GM21390 (cell line): ENCODE results near the gene CAMTA1.
"Not testable (repeated sequence)": the region's sequence is repeated elsewhere in the genome, so short reads cannot be mapped to it uniquely, and the experiment has no call there.

Experiments used
- ATAC-seq: cut with Tn5 transposase; IDR thresholded peaks from one replicate; pipeline ENCODE4 v1.9.1; 2021; ENCODE audit not compliant: unreplicated experiment

The CAMTA1 gene

DNA sequence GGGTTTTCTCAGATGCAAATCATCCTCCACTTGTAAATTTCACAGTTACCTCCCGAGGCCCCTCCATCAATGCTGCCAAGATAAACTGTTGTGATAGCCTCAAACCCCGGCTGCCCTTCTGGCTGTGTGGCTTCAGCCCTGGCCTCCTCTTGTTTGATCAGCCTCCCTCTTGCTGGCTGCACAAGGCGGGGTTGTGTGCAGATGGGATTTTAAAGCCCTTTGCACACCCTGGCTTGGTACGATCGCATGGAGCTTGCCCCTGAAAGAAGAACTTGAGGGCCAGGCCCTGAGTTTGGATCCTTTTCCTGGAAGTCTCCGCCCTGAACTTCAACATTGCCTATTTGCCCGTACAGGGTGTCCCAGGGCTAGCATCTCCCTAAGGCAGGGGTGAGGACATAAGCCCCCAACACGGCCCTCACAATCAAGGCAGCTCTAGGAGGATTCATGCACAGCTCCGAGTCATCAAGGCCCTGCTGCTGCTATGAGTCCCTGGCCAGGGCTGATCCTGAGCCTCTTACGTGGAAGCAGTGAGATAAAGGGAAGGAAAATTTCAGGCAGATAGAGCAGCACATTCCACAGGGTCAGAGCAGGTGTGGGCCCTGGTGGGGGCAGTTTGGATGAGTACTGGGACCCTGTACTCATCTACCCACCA lies 804.6 kb downstream of the CAMTA1 start:
- no peak for ATAC-seq

DNA sequence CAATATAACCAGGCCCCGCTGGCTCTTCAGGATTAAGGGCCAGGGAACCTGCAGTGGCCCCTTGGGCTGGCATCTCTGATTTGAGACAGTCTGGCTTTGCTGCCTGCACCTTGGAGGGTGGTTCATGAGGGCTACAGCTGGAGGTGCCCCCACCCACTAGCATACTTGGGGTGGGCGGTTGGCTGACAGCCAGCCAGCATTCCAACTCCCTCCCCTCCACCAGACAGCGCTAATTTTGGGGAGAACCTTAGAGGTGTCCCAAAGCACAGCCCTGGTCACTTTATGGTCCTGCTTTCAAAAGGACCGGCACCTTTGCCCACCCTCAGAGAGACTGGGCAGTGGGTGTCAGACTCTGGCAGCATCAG lies 805.2 kb downstream of the CAMTA1 start:
- no peak for ATAC-seq

DNA sequence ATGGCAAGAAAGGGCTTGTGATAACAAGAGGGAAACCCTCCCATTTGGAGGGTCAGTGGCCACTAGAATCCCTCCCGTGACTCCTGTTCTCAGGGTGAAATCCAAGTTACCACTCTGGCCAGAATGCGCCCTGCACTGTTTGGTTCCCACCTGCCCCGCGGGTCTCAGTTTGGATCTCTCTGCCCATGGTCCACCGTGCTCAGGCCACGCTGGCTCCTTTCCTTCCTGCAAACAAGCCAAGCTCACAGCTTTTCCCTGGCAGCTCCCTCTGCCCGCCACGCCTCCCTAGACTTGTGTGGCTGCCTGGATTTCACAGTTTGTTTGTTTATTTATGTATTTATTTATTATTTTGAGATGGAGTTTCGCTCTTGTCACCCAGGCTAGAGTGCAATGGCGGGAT lies 806.3 kb downstream of the CAMTA1 start:
- ATAC-seq = no peak

DNA sequence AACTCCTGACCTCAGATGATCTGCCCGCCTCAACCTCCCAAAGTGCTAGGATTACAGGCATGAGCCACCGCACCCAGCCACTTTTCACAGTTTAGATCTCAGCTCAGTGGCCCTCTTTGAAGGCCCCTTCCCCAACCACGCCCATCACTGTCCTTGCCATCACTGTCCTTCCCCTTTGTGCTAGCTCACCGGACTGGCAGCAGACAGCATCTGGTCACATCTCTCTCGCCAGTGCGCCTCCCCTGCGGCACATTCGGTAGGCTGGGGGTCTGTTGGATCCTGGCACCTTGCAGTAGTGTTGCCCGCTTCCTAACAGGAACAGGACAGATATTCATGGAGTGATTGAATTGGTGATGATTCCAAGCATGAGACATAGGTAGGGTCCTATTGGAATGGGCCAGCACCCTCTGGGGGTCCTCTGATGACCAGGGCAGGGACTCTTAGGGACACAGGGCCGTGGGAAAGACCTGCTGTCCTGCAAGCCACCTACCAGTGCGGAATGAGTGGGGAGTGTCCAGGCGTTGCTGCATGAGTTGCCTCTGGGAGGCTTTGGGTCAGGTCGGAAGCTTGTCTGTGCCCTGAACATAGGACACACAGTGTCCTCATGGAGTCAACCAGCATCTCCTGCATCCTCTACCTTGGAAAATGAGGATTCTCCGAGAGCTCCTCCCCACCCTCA lies 807.0 kb downstream of the CAMTA1 start:
- no peak for ATAC-seq

DNA sequence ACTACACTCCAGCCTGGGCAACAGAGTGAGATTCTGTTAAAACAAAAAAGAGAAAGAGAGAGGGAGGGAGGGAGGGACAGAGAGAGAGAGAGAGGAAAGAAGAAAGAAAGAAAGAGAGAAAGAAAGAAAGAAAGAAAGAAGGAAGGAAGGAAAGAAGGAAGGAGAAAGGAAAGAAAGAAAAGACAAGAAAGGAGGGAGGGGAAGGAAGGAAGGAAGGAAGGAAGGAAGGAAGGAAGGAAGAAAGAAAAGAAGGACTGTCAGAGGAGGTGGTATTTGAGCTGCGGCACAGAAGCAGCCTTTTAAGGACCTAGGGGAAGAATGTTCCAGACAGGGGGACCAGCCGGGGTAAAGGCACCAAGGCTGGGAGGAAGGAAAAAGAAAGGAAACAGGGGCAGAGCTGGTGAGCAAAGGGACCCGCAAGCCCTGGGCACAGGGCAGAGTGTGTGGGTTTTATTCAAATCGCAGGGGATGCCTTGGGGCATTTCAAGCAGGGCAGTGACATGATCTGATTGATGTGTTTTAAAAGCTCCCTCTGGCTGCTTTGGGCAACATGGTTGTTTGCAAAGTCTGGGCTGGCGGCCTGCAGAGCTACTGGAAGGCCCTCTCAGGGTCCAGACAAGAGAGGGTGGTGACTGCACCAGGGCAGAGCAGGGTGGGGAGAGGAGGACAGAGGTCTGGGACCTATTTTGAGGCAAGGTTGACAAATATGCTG lies 808.9 kb downstream of the CAMTA1 start:
- no peak for ATAC-seq

DNA sequence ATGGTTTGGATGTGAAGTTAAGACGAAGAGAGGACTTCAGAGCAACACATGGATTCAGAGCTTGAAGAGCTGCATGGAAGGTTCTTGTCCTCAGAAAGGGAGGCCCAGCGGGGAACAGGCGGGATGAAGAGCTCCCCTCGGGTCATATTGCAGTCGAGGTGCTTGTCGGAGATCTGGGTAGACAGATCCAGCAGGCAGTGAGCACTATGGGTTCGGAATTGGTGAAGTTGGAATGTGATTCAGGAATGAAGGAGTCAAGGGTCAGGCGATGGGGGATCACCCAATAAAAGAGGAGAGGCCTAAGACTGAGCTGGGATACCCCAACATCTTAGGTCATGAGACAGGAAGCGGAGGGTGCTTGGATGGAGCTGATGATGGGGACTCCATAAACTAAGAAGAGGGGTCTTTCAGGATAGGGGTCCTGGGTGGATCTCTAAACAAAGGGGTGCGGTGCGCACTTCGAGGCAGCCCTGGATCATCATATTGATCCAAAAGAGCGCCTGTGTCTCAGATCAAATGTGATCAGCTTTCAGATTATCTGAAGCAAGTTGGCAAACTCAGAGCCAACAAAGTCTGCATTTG lies 809.6 kb downstream of the CAMTA1 start:
- no peak for ATAC-seq

DNA sequence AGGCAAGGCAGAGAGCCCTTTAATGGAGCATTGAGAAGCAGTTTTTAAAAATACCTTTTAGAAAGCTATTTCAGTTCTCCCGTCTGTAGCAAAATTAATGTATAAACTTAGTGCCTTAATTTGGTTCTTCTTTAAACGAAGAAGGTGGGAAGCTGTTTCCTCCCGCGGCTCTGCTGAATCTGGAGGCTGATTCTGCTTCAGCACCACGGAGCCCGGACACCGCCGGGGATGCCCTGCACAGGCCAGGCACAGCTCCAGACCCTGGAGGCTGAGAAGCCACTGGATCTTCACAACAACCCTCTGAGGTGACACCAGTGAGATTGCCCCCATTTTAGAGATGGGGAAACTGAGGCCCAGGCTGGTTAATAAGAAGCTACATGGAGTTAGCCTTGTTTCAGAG lies 810.1 kb downstream of the CAMTA1 start:
- ATAC-seq = no peak

DNA sequence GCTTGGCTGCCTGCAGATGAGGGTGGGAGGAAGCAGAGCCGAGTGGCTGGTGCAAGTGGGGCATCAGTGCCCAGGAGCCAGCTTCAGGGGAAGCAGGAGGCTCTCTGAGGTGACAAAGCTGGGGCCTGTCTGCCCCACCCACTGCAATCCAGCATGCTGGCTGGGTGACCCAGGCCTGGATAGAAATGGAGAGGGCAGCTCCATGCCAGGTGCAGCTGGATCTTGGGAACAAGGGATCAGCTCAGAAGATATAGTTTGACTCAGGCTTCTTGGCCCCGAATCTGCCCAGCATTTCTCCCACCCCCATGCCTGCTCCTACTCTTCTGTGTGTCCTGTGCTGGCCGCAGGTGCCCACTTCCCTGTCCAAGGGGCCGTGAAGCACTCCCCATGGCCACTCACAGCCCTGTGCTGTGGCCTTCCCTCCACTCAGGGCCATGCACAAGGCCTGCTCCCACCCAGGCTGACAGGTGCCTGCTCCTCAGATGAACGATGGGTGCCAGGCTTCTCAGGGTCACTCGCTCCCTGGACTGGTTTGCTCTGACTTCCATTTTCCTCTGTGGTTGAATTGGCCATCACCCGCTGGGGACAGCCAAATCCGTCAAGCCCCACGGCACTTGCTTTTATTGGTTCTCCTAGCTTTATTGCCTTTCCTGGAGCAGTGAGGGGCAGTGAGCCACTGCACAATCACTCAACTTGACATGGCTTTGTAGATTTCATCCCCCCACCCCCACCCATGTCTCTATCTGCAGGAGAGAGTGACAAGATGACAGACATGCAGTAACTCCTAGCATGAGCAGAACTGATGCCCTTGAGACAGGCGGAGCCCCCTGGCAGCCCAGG lies 811.1 kb downstream of the CAMTA1 start:
- no peak for ATAC-seq

DNA sequence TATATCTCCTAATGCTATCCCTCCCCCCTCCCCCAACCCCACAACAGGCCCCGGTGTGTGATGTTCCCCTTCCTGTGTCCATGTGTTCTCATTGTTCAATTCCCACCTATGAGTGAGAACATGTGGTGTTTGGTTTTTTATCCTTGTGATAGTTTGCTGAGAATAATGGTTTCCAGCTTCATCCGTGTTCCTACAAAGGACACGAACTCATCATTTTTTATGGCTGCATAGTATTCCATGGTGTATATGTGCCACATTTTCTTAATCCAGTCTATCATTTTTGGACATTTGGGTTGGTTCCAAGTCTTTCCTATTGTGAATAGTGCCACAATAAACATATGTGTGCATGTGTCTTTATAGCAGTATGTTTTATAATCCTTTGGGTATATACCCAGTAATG lies 812.8 kb downstream of the CAMTA1 start:
- ATAC-seq = not testable (repeated sequence)

DNA sequence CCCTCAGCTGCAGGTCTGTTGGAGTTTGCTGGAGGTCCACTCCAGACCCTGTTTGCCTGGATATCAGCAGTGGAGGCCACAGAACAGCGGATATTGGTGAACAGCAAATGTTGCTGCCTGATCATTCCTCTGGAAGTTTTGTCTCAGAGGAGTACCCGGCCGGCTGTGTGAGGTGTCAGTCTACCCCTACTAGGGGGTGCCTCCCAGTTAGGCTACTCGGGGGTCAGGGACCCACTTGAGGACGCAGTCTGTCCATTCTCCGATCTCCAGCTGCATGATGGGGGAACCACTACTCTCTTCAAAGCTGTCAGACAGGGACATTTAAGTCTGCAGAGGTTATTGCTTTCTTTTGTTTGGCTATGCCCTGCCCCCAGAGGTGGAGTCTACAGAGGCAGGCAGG lies 819.7 kb downstream of the CAMTA1 start:
- not testable (repeated sequence) for ATAC-seq

DNA sequence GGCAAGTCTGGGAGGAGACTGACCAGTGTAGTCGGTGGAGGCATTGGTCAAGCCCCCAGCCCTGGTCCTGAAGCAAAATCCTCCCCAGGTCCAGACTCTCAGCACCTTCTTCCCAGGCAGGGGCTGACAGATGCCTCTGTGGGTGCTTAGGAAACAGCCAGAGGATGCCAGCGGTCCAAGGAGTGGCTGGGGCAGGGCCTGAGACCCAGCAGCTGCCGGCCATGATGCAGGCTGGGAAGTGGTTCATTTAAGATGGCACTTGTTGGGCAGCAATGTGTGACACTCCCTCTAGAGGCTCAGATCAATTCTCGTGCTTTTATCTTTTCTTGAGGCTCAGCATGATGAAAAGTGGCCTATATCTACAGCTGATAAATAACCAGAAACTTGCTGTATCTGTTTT lies 820.8 kb downstream of the CAMTA1 start:
- no peak for ATAC-seq

DNA sequence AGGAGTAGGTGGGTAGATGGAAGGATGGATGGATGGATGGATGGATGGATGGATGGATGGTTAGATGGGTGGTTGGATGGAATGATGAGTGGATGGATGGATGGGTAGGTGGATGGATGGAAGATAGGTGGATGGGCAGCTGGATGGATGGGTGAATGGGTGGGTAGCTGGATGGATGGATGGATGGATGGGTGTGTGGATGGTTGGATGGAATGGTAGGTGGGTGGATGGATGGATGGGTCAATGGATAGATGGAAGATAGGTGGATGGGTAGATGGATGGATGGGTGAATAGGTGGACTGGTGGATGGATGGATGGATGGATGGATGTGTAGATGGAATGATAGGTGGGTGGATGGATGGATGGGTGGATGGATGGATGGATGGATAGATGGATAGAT lies 821.8 kb downstream of the CAMTA1 start:
- no peak for ATAC-seq

DNA sequence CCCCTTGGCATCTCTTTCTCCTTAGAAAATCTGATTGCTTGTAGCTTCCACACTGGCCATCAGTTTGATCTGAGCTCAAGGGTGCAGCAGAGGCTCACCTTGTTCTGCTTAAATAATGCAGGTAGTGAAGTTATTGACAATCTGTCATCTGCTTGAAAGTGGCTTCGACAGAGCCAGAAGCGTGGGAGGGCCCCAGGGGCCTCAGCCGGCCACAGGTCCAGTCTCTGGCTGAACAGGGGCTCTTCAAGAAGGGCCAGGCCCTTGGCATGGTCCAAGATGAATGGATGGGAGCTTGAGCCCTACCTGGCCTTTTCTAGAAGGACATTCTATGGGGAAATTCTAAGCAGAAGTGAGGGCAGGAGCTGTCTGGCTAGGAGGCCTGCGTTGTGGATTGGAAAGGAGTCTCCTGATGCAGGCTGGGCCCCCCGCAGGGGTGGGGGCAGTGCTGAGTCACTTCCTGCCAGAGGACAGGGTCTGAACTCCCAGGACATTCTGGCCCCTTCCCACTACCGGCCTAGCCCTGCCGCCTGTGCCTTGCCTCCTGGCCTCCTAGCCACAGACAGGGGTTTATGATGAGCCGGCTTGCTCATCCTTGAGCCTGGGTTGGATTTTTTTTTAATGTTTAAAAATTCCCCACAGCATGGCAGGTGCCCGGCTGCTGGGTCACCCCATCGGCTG lies 823.5 kb downstream of the CAMTA1 start:
- ATAC-seq = no peak

DNA sequence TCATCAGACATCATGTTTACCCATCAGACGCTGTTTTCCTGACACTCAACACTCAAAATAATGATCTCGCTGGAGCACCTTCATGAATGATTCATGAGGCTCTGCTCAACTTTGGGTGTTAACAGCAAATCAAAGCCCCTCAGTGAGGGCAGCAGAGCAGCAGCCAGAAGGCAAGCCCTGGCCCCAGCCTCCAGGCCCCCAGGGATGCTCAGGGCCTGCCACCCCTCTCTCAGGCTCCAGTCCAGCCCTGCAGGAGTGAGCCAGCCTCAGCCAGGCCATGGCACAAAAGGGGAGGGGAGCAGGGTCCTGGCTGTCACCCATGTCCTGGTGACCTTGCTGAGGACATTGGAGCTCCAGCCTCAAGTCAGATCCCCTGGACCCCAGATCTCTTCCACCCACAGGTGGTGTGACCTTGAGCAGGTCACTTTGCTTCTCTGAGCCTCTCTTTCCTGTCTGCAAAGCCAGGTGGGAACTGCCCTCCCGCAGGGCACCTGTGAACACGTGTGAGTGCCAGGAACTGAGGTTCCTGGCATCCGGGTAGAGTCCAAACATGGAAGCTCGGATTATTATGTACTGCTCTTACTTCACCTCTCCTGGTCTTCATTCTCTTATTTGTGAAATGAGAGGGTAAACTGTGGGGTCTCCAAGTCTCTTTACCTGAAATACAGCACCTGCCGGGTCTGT lies 824.2 kb downstream of the CAMTA1 start:
- no peak for ATAC-seq

DNA sequence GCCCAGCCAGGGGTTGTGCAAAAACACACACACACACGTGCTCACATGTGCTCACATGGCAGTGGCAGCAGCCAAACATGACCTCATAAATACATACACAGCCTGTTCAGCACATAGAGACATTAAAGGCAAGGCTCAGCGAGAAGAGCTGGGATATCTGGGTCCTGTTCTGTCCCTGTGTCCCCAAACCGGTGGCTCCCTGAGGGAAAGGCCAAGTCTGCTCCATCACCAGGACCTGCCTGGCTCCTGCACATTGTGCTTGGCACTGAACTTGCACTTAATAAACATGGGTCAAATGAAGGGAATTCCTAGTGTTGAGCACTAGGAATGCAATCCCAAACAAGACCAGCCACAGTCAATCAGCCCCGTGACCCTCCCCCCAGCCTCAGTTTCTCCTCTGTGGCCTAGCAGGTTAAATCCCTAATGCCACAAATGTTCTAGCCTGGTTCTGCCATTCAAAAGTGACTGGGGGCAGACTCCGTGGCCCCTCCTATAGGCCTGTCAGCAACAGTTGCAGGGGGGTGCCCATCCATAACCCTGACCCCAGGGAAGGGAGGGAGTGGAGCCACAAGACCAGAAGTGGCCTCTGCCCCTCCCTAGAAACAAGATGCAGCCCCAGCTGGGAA lies 825.0 kb downstream of the CAMTA1 start:
- ATAC-seq = no peak

DNA sequence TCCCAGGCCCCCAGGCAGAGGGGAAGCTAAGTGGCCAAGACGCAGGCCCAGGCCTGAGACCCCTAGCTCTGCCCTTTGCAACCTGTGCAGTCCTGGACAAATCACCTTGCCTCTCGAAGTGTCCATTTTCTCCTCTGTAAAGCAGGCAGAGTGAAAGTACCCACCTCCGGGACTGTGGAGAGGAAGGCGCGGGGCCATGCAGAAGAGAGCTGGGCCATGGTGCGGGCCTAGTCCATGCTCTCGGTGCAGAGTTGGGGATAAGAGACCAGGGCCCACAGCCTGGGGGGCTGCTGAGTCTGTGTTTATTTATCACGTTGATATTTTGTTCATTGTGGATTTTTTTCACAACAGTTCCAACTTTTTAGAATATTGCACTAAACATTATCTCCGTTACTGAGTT lies 825.7 kb downstream of the CAMTA1 start:
- no peak for ATAC-seq

DNA sequence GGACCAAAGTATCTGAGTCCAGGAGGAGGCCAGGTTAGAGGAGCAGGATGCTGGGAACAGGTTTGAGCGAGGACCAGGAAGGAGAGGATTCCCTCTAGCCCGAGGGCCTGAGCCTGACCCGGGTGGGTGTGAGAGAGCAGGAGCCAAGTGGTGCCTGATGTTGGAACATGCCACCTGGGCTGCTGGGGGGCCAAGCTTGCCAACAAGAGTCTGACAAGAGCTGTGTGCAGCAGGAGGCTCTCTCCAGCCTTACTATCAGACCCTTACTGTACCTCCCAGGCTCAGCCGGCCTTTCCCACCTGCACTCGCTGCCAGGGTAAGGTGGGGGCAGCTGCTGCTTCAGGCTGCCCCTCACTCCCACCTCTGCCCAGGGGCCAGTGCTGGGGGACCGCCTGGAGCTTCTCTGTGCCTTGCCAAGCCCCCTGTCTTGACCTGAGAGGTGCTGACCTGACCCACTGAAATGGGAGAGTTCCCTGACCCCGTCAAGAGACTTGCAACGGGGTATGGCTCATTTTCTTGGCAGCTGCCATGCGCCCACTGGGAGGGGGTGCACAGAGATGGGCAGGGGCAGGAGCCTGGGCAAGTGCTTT lies 826.3 kb downstream of the CAMTA1 start:
- no peak for ATAC-seq

DNA sequence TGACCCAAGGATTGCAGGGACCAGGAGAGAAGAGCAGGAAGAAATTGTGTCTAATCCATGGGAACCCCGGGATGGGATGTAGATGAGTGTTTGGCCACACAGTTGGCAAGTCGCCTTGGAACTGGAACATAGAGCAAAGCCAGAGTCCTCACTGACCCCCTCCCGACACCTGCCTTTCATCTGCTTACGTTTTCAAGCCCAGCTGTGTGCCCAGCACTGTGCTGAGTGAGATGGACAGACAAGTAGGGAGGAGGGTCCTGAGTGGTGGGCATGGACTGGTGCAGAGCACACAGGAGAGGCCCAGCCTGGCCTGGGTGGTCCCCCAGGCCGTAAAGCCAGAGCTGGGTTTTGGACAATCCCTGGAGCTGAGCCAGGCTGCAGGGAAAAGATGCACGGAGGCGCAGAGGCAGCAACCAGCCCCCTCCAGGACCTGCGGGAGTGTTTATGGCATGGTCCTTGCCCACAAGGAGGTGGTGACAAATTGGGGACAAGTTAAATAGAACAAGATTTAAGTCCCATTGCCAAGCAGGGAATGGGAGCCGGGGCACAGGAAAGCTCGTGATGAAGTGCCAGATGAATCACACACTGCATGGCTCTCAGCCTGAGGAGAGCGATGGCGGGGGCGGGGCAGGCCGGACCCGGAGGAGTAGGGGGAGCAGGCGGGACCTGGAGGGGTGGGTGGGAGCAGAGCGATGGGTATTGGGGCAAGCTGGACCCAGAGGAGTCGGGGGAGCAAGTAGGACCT lies 828.0 kb downstream of the CAMTA1 start:
- no peak for ATAC-seq

DNA sequence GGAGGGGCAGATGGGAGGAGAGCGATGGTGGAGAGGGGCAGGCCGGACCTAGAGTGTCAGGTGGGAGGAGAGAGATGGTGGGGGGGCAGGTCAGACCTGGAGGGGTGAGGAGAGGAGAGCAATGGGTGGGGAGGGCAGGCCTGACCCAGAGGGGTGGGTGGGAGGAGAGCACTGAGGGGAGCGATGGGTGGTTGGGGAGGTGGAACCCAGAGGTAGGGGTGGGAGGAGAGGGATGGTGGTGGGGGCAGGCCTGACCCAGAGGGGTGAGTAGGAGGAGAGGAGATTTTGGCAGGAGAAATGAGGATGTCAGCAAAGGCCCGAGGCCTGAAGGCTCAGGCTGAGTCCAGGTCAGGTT lies 828.6 kb downstream of the CAMTA1 start:
- no peak for ATAC-seq
